ENCODE results near the gene SEC11A. TPM values are rescaled to one million over a fixed set of nuclear protein-coding genes. Genes with fewer than 3 reads are reported as not detected.
A peak's percentile ranks its signal among the peaks of the same experiment; 100 is the strongest.

The SEC11A gene
- total and polyA plus RNA-seq, 11 donors: 55.7 to 152 (median 73.3) TPM

DNA sequence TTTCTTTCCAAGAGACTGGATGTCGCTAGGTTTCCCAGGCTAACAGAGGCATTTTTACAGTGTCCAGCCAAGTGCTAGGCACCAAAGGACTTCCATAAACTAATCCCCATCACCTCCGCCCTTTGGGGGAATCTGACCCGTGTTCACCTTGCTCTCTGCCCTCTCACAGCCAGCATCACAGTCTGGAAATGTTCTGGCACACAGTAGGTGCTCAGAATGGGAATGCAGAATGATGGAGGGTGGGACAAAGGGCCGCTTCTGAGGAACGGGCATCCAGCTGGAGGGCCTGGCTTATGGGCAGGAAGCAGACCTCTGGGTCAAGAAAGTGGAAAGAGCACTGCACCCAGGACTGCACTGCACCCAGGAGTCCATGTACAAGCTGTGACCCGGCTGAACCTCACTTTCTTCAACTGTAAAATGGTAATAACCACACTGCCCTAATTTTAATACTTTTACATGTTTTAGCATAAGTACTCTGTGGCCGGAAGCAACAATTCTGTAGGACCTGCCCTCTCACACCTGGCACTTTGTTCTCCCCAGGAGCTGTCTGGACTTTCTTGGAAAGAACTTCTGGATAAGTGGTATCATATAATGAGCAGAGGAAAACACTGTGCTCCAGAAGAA, 57.0 kb downstream of the SEC11A start:
- H3K4me1 ChIP-seq: peaks cover 0 to 34% (median 16%) of the 10 kb centered on the region in 12 donors
- DNase-seq (no peak), ATAC-seq (no peak)
- 52 to 59% (median 58%) methylated on average over 7 of the region's 7 CpGs for WGBS, 4 donors
- H3K9me3 ChIP-seq: no peaks in the 10 kb centered on the region
- peaks cover 0 to 13% (median 0%) of the 10 kb centered on the region in 9 donors for H3K36me3 ChIP-seq
- no peaks in the 10 kb centered on the region for H3K27me3 ChIP-seq
- peak overlapping the region in 11 of 12 donors; percentile 58 to 90 (median 79) for H3K27ac ChIP-seq
- intact Hi-C loops (cut with DNase I): loop anchor here (2.0 to 10.0 kb wide), 14 partner anchors 43 to 276 kb away; partner anchors contain the start of genes ALPK3 (in 4 of the 10), SEC11A (in 4 of the 10), ZNF592 (in 1 of the 10) and ZSCAN2 (in 1 of the 10)
- TF ChIP-seq, protein P1, sequence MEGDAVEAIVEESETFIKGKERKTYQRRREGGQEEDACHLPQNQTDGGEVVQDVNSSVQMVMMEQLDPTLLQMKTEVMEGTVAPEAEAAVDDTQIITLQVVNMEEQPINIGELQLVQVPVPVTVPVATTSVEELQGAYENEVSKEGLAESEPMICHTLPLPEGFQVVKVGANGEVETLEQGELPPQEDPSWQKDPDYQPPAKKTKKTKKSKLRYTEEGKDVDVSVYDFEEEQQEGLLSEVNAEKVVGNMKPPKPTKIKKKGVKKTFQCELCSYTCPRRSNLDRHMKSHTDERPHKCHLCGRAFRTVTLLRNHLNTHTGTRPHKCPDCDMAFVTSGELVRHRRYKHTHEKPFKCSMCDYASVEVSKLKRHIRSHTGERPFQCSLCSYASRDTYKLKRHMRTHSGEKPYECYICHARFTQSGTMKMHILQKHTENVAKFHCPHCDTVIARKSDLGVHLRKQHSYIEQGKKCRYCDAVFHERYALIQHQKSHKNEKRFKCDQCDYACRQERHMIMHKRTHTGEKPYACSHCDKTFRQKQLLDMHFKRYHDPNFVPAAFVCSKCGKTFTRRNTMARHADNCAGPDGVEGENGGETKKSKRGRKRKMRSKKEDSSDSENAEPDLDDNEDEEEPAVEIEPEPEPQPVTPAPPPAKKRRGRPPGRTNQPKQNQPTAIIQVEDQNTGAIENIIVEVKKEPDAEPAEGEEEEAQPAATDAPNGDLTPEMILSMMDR (IDR thresholded peaks at IDR 0.05): no peak
- no peak for TF ChIP-seq POLR2A (IDR thresholded peaks at IDR 0.05)
- H3K4me3 ChIP-seq: peak overlapping the region in 10 of 12 donors; percentile 44 to 87 (median 72)

DNA sequence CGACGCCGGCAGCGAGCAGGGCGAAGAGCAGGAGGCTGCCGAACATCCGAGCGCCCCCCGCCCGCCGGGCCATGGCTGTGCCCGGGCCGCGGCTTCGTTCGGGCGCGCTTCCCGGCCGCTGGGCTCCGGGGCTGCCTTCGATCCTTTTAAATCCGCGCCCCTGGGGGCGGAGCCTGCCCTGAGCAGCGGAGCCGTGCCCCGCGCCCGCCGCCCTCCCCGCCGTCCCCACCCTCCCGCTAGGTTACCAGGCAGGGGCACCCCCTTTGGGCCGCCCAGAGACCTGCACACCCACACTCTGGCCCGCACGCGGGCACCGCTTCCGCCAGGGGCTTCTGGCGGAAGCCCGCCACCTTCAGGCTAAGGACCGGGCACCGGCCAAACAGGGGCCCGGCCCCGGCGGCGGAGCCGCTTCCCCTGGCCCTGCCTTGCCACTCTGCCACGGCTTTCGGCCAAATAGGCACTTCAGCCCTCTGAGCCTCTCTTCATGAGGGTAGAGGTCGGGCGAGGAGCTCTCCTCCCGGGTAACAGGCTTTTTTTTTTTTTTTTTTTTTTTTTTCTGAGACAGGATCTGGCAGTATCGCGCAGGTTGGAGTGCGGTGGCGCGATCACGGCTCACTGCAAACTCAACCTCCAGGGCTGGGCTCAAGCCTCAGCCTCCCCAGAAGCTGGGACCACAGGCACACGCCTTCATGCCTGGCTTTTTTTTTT, 57.7 kb downstream of the SEC11A start, which contains the start of gene NMB:
Gene NMB (minus strand): TSS at position 120 of the 708 bp plus-strand sequence. CDS start 47 bp downstream, at position 73.
- Histone ChIP-seq H3K36me3 (peaks cover 0 to 6% (median 0%) of the 10 kb centered on the region in 9 donors), H3K4me3 (peak within 1 kb of the TSS; percentile 6 to 87 (median 70)), H3K27ac (peak within 1 kb of the TSS; percentile 16 to 90 (median 78)), H3K4me1 (peaks cover 0 to 40% (median 20%) of the 10 kb centered on the region in 12 donors), H3K9me3 (no peaks in the 10 kb centered on the region), H3K27me3 (no peaks in the 10 kb centered on the region)
- ATAC-seq: peak; percentile 36 to 72 (median 66)
- intact Hi-C loops (cut with DNase I): loop anchor here (2.0 to 10.0 kb wide), 14 partner anchors 44 to 277 kb away; partner anchors contain the start of genes ALPK3 (in 4 of the 10), SEC11A (in 4 of the 10), ZNF592 (in 1 of the 10) and ZSCAN2 (in 1 of the 10)
- 1% methylated on average over 26 to 61 of the region's 61 CpGs for WGBS, 4 donors
- TF ChIP-seq, protein P1 (IDR thresholded peaks at IDR 0.05): peak; percentile 32 to 84 (median 52)
- peak in 1 of 2 donors; percentile 49 for TF ChIP-seq POLR2A (IDR thresholded peaks at IDR 0.05)
- DNase-seq: peak; percentile 78 to 88 (median 83)

DNA sequence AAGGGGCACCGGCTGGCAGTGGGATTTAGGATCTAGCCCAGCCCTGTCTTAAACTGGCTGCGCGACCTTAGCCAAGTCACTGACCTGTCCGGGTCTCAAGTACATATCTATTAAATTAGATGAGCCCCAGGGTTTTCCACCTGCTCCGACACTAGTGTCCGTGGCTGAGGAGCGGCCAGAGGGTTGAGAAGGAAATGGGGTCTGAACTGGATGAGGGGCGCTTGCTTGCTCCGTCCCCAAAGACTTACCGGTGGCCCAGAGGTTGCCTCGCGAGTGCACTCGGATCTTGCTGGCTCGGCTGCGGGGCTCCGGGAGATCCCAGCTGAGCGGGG, 58.2 kb downstream of the SEC11A start:
- 22 to 38% (median 24%) methylated on average over 10 to 17 of the region's 17 CpGs for WGBS, 4 donors
- H3K27ac ChIP-seq: peak overlapping the region in 11 of 12 donors; percentile 58 to 90 (median 79)

More for the DNA sequence above, 58.2 kb downstream of the SEC11A start:
- H3K4me3 ChIP-seq: peak overlapping the region; percentile 6 to 87 (median 70)
- H3K27me3 ChIP-seq: no peaks in the 10 kb centered on the region
- H3K4me1 ChIP-seq: peaks cover 0 to 46% (median 25%) of the 10 kb centered on the region in 12 donors
- H3K9me3 ChIP-seq: no peaks in the 10 kb centered on the region
- peaks cover 0 to 4% (median 0%) of the 10 kb centered on the region in 9 donors for H3K36me3 ChIP-seq
- ATAC-seq: no peak
- TF ChIP-seq, protein P1 (IDR thresholded peaks at IDR 0.05): no peak
- no peak for TF ChIP-seq POLR2A (IDR thresholded peaks at IDR 0.05)
- intact Hi-C loops (cut with DNase I): loop anchor here (2.0 to 10.0 kb wide), 15 partner anchors 45 to 277 kb away; partner anchors contain the start of genes ALPK3 (in 4 of the 10), SEC11A (in 4 of the 10), ZNF592 (in 1 of the 10) and ZSCAN2 (in 1 of the 10)
- peak in 1 of 5 donors; percentile 27 for DNase-seq
